Activated T-cell treated with anti-CD3 and anti-CD28 coated beads, Interleukin-2, amount 50 U/mL, for 4 hours (primary cell): ENCODE data around the gene MRPS5. TPM values are rescaled to one million over a fixed set of nuclear protein-coding genes. Genes with fewer than 3 reads are reported as not detected.
"Not testable (repeated sequence)": the region's sequence is repeated elsewhere in the genome, so short reads cannot be mapped to it uniquely, and the experiment has no call there.

Experiments used
- ATAC-seq, 2 donors: fragments of 200-7000 bp; cut with Tn5 transposase; one replicate each; pipeline ENCODE4 v1.10.0; 2021
- DNase-seq: peaks from one replicate; pipeline ENCODE4 v3.0.0-alpha.2; 2020
- H3K27me3 Mint-ChIP-seq: one replicate; pipeline ENCODE4 v1.8.0; 2021; ENCODE audit warnings: low read depth, mixed read lengths
- H3K36me3 Mint-ChIP-seq: one replicate; pipeline ENCODE4 v1.8.0; 2022; ENCODE audit warnings: mixed read lengths; ENCODE audit not compliant: insufficient read depth
- H3K4me1 Mint-ChIP-seq: one replicate; pipeline ENCODE4 v1.8.0; 2021; ENCODE audit warnings: low read depth, mixed read lengths
- H3K4me3 Mint-ChIP-seq: one replicate; pipeline ENCODE4 v1.8.0; 2021; ENCODE audit warnings: mild to moderate bottlenecking, moderate library complexity, mixed read lengths
- H3K9me3 Mint-ChIP-seq: one replicate; pipeline ENCODE4 v1.8.0; 2021; ENCODE audit warnings: mixed read lengths
- total RNA-seq, 3 donors: library from RNA; stranded (reverse); gene quantifications; one replicate each; pipeline ENCODE4 v1.2.1, GENCODE V29; 2021

MRPS5 gene
- total RNA-seq, 3 donors from 2014 or later: 67.4 to 71.8 (median 70.2) TPM

DNA sequence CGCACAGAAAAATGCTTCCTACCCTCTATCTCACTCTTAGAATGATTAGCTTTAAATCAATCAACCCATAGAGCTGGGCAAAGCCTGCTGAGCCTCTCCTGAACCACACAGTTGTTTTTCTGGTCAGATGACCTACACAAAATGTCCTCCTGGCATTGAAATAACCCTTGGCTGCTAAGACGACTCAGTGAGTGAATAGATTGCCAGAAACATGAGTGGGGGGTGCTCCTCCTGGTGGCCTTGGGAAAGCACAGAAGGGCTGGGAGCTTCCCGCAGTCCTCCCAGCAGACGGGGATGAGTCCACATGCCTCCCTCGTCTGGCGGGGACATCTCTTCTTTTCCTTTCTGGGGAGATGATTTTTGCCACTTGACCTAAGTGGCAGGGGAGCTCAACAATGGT is 81.2 kb downstream of the MRPS5 start:
- no peak for DNase-seq
- no peak for ATAC-seq
- Mint-ChIP-seq H3K9me3 (peaks cover 35% of the 10 kb centered on the region), H3K4me1 (peaks cover 77% of the 10 kb centered on the region), H3K36me3 (peaks cover 21% of the 10 kb centered on the region), H3K27me3 (no peaks in the 10 kb centered on the region), H3K4me3 (no peak overlapping the region)

DNA sequence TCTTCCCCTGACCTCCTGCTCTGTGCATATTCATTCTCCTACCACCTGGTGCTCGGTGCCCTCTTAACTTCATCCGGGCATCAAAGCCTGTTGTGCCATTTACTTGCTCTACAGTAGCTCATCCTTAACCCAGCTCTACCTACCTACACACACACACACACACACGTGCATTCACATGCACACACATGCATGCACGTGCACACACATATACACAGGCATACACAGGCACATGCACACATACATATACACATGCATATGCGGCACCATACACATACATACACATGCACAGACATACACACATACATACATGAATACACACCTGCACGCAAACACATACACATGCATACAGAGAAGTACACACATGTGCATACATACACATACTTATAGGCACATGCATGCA is 81.6 kb downstream of the MRPS5 start:
- Mint-ChIP-seq H3K4me1 (peaks cover 77% of the 10 kb centered on the region), H3K4me3 (no peak overlapping the region), H3K27me3 (no peaks in the 10 kb centered on the region), H3K36me3 (peaks cover 21% of the 10 kb centered on the region), H3K9me3 (peaks cover 35% of the 10 kb centered on the region)
- ATAC-seq: no peak
- DNase-seq: no peak

DNA sequence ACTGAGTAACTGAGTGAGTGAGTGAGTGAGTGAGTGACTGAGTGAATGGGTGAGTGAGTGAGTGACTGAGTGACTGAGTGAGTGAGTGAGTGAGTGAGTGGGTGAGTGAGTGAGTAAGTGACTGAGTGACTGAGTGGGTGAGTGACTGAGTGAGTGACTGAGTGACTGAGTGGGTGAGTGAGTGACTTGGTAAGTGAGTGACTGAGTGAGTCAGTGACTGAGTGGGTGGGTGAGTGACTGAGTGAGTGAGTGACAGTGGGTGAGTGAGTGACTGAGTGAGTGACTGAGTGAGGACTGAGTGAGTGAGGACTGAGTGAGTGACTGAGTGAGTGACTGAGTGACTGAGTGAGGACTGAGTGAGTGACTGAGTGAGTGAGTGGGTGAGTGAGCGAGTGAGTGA is 82.2 kb downstream of the MRPS5 start:
- peaks cover 82% of the 10 kb centered on the region for H3K4me1 Mint-ChIP-seq
- H3K27me3 Mint-ChIP-seq: no peaks in the 10 kb centered on the region
- H3K9me3 Mint-ChIP-seq: peaks cover 35% of the 10 kb centered on the region
- H3K4me3 Mint-ChIP-seq: no peak overlapping the region
- DNase-seq (no peak), ATAC-seq (peak; percentile 50 to 66)
- peaks cover 21% of the 10 kb centered on the region for H3K36me3 Mint-ChIP-seq

DNA sequence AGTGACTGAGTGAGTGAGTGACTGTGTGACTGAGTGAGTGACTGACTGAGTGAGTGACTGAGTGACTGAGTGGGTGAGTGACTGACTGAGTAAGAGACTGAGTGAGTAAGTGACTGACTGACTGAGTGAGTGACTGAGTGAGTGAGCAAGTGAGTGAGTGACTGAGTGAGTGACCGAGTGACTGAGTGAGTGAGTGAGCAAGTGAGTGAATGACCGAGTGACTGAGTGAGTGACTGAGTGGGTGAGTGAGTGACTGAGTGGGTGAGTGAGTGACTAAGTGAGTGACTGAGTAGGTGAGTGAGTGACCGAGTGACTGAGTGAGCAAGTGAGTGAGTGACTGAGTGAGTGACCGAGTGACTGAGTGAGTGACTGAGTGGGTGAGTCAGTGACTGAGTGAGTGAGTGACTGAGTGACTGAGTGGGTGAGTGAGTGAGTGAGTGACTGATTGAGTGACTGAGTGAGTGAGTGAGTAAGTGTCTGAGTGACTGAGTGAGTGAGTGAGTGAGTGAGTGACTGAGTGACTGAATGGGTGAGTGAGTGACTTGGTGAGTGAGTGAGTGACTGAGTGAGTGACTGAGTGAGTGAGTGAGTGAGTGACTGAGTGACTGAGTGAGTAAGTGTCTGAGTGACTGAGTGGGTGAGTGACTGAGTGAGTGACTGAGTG is 82.8 kb downstream of the MRPS5 start:
- Mint-ChIP-seq H3K4me3 (no peak overlapping the region), H3K9me3 (peaks cover 35% of the 10 kb centered on the region), H3K27me3 (no peaks in the 10 kb centered on the region), H3K4me1 (peaks cover 81% of the 10 kb centered on the region), H3K36me3 (peaks cover 17% of the 10 kb centered on the region)
- ATAC-seq (no peak), DNase-seq (no peak)

GRCh38 chr2:95037841-95038585 is 83.6 kb downstream of the MRPS5 start:
- DNase-seq, ATAC-seq, H3K4me3 Mint-ChIP-seq, H3K27me3 Mint-ChIP-seq: not testable (repeated sequence)
- peaks cover 35% of the 10 kb centered on the region for H3K9me3 Mint-ChIP-seq
- peaks cover 82% of the 10 kb centered on the region for H3K4me1 Mint-ChIP-seq
- H3K36me3 Mint-ChIP-seq: peaks cover 17% of the 10 kb centered on the region

- peak; percentile 38 to 47 for ATAC-seq
- H3K9me3 Mint-ChIP-seq: peaks cover 35% of the 10 kb centered on the region
- DNase-seq: no peak
- peaks cover 80% of the 10 kb centered on the region for H3K4me1 Mint-ChIP-seq
- peaks cover 17% of the 10 kb centered on the region for H3K36me3 Mint-ChIP-seq
- H3K4me3 Mint-ChIP-seq: no peak overlapping the region
- no peaks in the 10 kb centered on the region for H3K27me3 Mint-ChIP-seq
Measured at GRCh38 chr2:95037384-95037839, 84.2 kb downstream of the MRPS5 start.

GRCh38 chr2:95036596-95037383 is 84.8 kb downstream of the MRPS5 start:
- ATAC-seq (no peak), DNase-seq (no peak)
- H3K36me3 Mint-ChIP-seq: peaks cover 15% of the 10 kb centered on the region
- H3K4me3 Mint-ChIP-seq: no peak overlapping the region
- H3K4me1 Mint-ChIP-seq: peaks cover 76% of the 10 kb centered on the region
- H3K9me3 Mint-ChIP-seq: peaks cover 35% of the 10 kb centered on the region
- H3K27me3 Mint-ChIP-seq: no peaks in the 10 kb centered on the region

Other genes starting within 250 kb of the MRPS5 start
- 1 to 10 TPM; 5.6 to 6.1 (median 6.1) TPM for gene MAL, start 96.1 kb downstream of the MRPS5 start, total RNA-seq
- 1 to 10 TPM; 4.9 to 6.7 (median 5.7) TPM for gene ZNF514, start 38.0 kb upstream of the MRPS5 start, total RNA-seq
- 1 to 10 TPM; 2.0 to 3.2 (median 2.1) TPM for gene ZNF2, start 44.0 kb upstream of the MRPS5 start, total RNA-seq
- gene ZNF892, start 85.7 kb upstream of the MRPS5 start, total RNA-seq: 1 to 10 TPM; 2.6 to 3.2 (median 2.9) TPM
- under 1 TPM; 0.53 to 0.66 (median 0.63) TPM for gene PROM2, start 152.6 kb upstream of the MRPS5 start, total RNA-seq
- gene KCNIP3, start 175.5 kb upstream of the MRPS5 start, total RNA-seq: not detected